ENCODE results near the gene YRDC. TPM values are rescaled to one million over a fixed set of nuclear protein-coding genes. Genes with fewer than 3 reads are reported as not detected.
A peak's percentile ranks its signal among the peaks of the same experiment; 100 is the strongest.

Gene YRDC
- total and polyA plus RNA-seq, 2 donors (not counting 3 experiments of a cell fraction or from before 2014, with no cell fraction given) = 19.2 to 20.5 TPM

GRCh38 chr1:37808369-37809319, 636 bp upstream of the YRDC start:
- peaks cover 4% of the 10 kb centered on the region for H4K20me1 ChIP-seq (replicated peaks; ENCODE audit: control insufficient read depth, extremely low read depth, insufficient read depth, low read length)
- H3K79me2 ChIP-seq (ENCODE audit: control insufficient read depth, insufficient read depth, low read length) = peaks cover 23% of the 10 kb centered on the region
- H3K4me2 ChIP-seq (ENCODE audit: insufficient read depth, low read length) = peak overlapping the region; percentile 70
- ChIA-PET CTCF (interaction anchor here (0.7 to 3.3 kb wide), 6 partner anchors 8 to 242 kb away, joined by 3 to 32 read pairs (median 3); partner anchors contain the start of gene MTF1), POLR2A (interaction anchor here (0.7 to 2.6 kb wide), 3 partner anchors 12 to 95 kb away, joined by 3 to 10 read pairs (median 3); partner anchors contain the start of gene MTF1)
- BruUV-seq (replicated peaks) = TSS peak; percentile 73
- intact Hi-C loops (cut with micrococcal nuclease) = loop anchor here (1.0 to 5.0 kb wide), 7 partner anchors 51 to 336 kb away; partner anchors contain the start of genes CDCA8, DNALI1, INPP5B and MTF1
- no peaks in the 10 kb centered on the region for H3K9me3 ChIP-seq (replicated peaks; ENCODE audit: control insufficient read depth, insufficient read depth, low read length)
- H3K36me3 ChIP-seq (ENCODE audit: control insufficient read depth in 2 of 2, extremely low read depth in 1 of 2, insufficient read depth in 2 of 2, low read length in 2 of 2) = peaks cover 12 to 23% of the 10 kb centered on the region in 2 experiments
- DNase-seq (ENCODE audit: low read depth, low spot score) (peak; percentile 59), FAIRE-seq (peak; percentile 83)
- no peaks in the 10 kb centered on the region for H3K27me3 ChIP-seq (ENCODE audit: control insufficient read depth in 2 of 2, insufficient read depth in 2 of 2, low read length in 2 of 2)
- peaks cover 13% of the 10 kb centered on the region for H3K4me1 ChIP-seq (ENCODE audit: control insufficient read depth, extremely low read depth, insufficient read depth, low read length)
- H3K4me3 ChIP-seq (replicated peaks in 1 of 3; ENCODE audit: insufficient read depth in 1 of 3, low read depth in 1 of 3, low read length in 3 of 3) = peak overlapping the region; percentile 46 to 93 (median 64)
- H2AFZ ChIP-seq (ENCODE audit: low read depth, low read length) = peak overlapping the region; percentile 28
- no peaks in the 10 kb centered on the region for H3K9me1 ChIP-seq (replicated peaks; ENCODE audit: control insufficient read depth, extremely low read depth, insufficient read depth, low read length)
- peak overlapping the region; percentile 91 for H3K27ac ChIP-seq (ENCODE audit: insufficient read depth, low read depth, low read length)
- dilution Hi-C loops (cut with MboI; ENCODE audit: extremely low pct_ligation_motif_present, low sequenced_read_pairs) = no loop called here
- H3K9ac ChIP-seq (replicated peaks; ENCODE audit: extremely low read depth, insufficient read depth, low read length) = peak overlapping the region; percentile 91
- TF ChIP-seq EZH2 (IDR thresholded peaks at IDR 0.05; ENCODE audit: borderline replicate concordance, low read depth, low read length, severe bottlenecking) (no peak), POLR2AphosphoS5 (IDR thresholded peaks at IDR 0.05; ENCODE audit: insufficient read depth, low read depth, low read length) (no peak), FOS (IDR thresholded peaks at IDR 0.05; ENCODE audit: borderline replicate concordance, insufficient read depth, low read length) (no peak), MYC (IDR thresholded peaks at IDR 0.05; ENCODE audit: low read depth, low read length) (no peak), CTCF (IDR thresholded peaks at IDR 0.05; ENCODE audit: extremely low read depth in 1 of 2, insufficient read depth in 1 of 2, low read depth in 1 of 2, low read length in 2 of 2) (no peak), GATA2 (IDR thresholded peaks at IDR 0.05; ENCODE audit: insufficient read depth, insufficient read length, low read depth, low read length) (no peak), POLR2A (IDR thresholded peaks at IDR 0.05; ENCODE audit: low read depth, low read length) (no peak), MAX (IDR thresholded peaks at IDR 0.05; ENCODE audit: insufficient read depth, insufficient read length) (no peak), JUN (IDR thresholded peaks at IDR 0.05; ENCODE audit: borderline replicate concordance, insufficient read depth, insufficient read length, low read depth) (no peak)

Data from endothelial cell of umbilical vein (primary cell).